Stomach (tissue), 4 donors: Measurements from ENCODE around the gene BRIX1.

Experiments
- CTCF ChIP-seq, 7 experiments: fragments of 450-650 bp in 4 of 7; fragments of 200-600 bp in 3 of 7; sonication (generic) in 3 of 7; IDR thresholded peaks; one replicate each; pipeline ENCODE4 v1.5.1; 2016 to 2019; ENCODE audit warnings: antibody characterized with exemption in 7 of 7, control low read depth in 2 of 7, mild to moderate bottlenecking in 1 of 7
- POLR2A ChIP-seq, 4 donors: fragments of 450-650 bp; IDR thresholded peaks; one replicate each; pipeline ENCODE4 v1.6.1; 2016; ENCODE audit warnings: antibody characterized with exemption in 4 of 4, control low read depth in 2 of 4, mild to moderate bottlenecking in 1 of 4, moderate library complexity in 1 of 4
- POLR2AphosphoS5 ChIP-seq, 3 donors: sonication (generic); formaldehyde crosslinking; IDR thresholded peaks; one replicate each; pipeline ENCODE4 v1.6.1; 2016; ENCODE audit warnings: antibody characterized with exemption in 3 of 3

GRCh38 chr5:34929134-34929719, 13.7 kb downstream of the BRIX1 start, which contains the start of gene DNAJC21:
- TF ChIP-seq POLR2AphosphoS5 (IDR thresholded peaks at IDR 0.05) (peak; percentile 36 to 91 (median 49)), CTCF (IDR thresholded peaks at IDR 0.05) (no peak), POLR2A (IDR thresholded peaks at IDR 0.05) (no peak)
